Measurements from ENCODE around the gene MACROD1. TPM values are rescaled to one million over a fixed set of nuclear protein-coding genes. Genes with fewer than 3 reads are reported as not detected.

Gene MACROD1
- total RNA-seq, 4 donors from 2014 or later, result 10.4 to 31.5 (median 19.5) TPM

DNA sequence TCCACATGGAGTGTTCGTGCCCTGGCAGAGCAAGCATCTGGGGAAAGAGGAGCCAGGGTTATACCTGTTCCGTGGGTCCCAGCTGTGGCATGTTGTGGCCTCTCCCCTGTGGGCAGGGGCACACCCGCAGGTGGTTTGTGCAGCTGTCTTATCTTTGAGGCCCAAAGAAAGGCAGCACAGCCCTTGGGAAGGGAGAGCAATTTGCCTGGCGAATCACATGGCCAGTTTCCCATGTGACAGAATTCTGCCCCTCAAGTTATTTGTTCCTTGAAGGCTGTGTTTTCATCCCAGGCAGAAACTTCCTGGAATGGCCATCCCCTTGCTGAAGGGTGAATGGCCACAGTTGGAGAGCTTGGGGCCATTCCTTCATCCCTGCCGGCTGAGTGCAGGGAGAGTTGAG is 207.9 kb downstream of the MACROD1 start:
- DNase-seq, result no peak
- TF ChIP-seq, protein P1, sequence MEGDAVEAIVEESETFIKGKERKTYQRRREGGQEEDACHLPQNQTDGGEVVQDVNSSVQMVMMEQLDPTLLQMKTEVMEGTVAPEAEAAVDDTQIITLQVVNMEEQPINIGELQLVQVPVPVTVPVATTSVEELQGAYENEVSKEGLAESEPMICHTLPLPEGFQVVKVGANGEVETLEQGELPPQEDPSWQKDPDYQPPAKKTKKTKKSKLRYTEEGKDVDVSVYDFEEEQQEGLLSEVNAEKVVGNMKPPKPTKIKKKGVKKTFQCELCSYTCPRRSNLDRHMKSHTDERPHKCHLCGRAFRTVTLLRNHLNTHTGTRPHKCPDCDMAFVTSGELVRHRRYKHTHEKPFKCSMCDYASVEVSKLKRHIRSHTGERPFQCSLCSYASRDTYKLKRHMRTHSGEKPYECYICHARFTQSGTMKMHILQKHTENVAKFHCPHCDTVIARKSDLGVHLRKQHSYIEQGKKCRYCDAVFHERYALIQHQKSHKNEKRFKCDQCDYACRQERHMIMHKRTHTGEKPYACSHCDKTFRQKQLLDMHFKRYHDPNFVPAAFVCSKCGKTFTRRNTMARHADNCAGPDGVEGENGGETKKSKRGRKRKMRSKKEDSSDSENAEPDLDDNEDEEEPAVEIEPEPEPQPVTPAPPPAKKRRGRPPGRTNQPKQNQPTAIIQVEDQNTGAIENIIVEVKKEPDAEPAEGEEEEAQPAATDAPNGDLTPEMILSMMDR (IDR thresholded peaks at IDR 0.05), result no peak
- TF ChIP-seq POLR2A (IDR thresholded peaks at IDR 0.05), result no peak
- no peaks in the 10 kb centered on the region for H3K9me3 ChIP-seq
- H3K4me3 ChIP-seq, result no peak overlapping the region
- WGBS, 2 donors, result 28% methylated on average over 4 of the region's 5 CpGs; no CpG with 5 or more reads in 1 of the 2 donors
- intact Hi-C loops (cut with DNase I), result no loop called here
- H3K27me3 ChIP-seq, result no peaks in the 10 kb centered on the region
- peaks cover 0 to 36% (median 17%) of the 10 kb centered on the region in 3 donors for H3K36me3 ChIP-seq
- H3K4me1 ChIP-seq, result peaks cover 11 to 60% (median 18%) of the 10 kb centered on the region in 3 donors
- H3K27ac ChIP-seq, result no peak overlapping the region

DNA sequence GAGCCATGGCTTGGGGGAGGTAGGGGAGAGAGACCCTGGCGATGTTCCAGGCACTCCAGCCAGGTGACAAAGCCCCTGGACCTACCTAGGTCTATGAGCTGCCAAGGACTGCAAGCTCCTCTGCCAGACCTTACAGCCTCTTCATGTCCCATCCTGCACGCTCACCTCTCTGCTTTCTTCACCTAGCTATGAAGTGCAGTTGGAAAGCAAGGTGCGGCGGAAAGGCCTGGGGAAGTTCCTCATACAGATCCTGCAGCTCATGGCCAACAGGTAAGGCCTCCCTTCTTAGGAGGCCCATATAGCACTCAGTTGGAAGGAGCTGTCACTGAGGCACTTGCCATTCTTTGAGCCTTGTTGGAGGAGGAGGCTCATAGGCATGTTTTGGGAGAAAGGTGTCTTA is 213.3 kb downstream of the MACROD1 start:
- peak overlapping the region; percentile 68 to 86 (median 80) for H3K27ac ChIP-seq
- H3K4me1 ChIP-seq, result peaks cover 2 to 40% (median 6%) of the 10 kb centered on the region in 3 donors
- H3K4me3 ChIP-seq, result peak overlapping the region in 2 of 4 donors; percentile 0 to 3
- DNase-seq, result no peak
- H3K36me3 ChIP-seq, result peaks cover 0 to 73% (median 17%) of the 10 kb centered on the region in 3 donors
- WGBS, 2 donors, result 0 to 71% methylated on average over 3 to 4 of the region's 4 CpGs
- no peaks in the 10 kb centered on the region for H3K9me3 ChIP-seq
- intact Hi-C loops (cut with DNase I), result no loop called here
- H3K27me3 ChIP-seq, result no peaks in the 10 kb centered on the region
- no peak for TF ChIP-seq POLR2A (IDR thresholded peaks at IDR 0.05)

DNA sequence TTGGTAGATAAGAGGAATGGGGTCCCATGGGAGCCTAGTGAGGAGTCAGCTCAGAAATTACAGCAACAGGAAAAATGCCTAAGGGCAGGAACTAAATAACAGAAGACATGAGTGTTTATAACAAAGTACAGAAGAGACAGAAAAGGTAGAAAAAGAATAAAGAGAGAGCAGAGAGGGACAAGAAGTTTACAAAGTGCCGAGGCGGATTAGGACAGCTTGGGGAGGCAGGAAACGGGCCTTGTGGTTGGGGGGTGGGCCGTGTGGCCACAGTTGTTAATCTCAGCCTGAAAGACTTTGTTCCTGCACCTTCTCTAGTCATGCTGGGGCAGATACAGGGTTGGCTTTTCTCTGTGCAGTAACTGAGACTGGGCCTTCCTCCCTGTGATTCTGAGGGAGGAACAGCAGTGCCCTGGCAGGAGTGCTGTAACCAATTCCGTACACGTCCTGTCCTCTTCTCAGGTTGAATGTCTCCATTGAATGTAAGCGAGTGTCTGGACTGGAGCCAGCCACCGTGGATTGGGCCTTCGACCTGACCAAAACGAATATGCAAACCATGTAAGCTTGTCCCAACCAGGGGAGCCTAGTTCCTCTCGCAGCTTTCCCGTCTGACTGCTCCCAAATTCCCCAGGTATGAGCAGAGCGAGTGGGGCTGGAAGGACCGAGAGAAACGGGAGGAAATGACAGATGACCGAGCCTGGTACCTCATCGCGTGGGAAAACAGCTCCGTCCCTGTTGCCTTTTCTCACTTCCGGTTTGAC is 214.0 kb downstream of the MACROD1 start:
- DNase-seq, result no peak
- peaks cover 0 to 34% (median 6%) of the 10 kb centered on the region in 3 donors for H3K4me1 ChIP-seq
- peak overlapping the region; percentile 68 to 86 (median 80) for H3K27ac ChIP-seq
- TF ChIP-seq, protein P1 (IDR thresholded peaks at IDR 0.05), result peak in 1 of 6 experiments; percentile 2
- TF ChIP-seq POLR2A (IDR thresholded peaks at IDR 0.05), result no peak
- H3K36me3 ChIP-seq, result peaks cover 0 to 79% (median 17%) of the 10 kb centered on the region in 3 donors
- H3K4me3 ChIP-seq, result peak overlapping the region in 2 of 4 donors; percentile 0 to 3
- H3K27me3 ChIP-seq, result no peaks in the 10 kb centered on the region
- intact Hi-C loops (cut with DNase I), result no loop called here
- 13 to 27% methylated on average over 15 to 19 of the region's 20 CpGs for WGBS, 2 donors
- H3K9me3 ChIP-seq, result no peaks in the 10 kb centered on the region

Small RNA genes lying within 50 kb of the gene (small RNA-seq; reads per million reads assigned to genes)
- 0 to 0.35 (median 0.07) reads per million in 4 donors for gene RNU6-45P

Other genes starting within 250 kb of the MACROD1 start
- gene RCOR2, start 248.9 kb downstream of the MACROD1 start, total RNA-seq, result under 1 TPM in 3 of 4 donors, not detected in 1; 0.19 to 0.49 (median 0.22) TPM
- 10 to 100 TPM in 3 of 4 donors, 1 to 10 TPM in 1; 9.8 to 13.2 (median 11.2) TPM for gene NAA40, start 227.1 kb downstream of the MACROD1 start, total RNA-seq
- 100 to 1,000 TPM; 417 to 745 (median 637) TPM for gene COX8A, start 191.5 kb downstream of the MACROD1 start, total RNA-seq
- gene OTUB1, start 179.7 kb downstream of the MACROD1 start, total RNA-seq, result 10 to 100 TPM; 82.0 to 97.3 (median 89.7) TPM
- gene FLRT1, start 130.2 kb downstream of the MACROD1 start, total RNA-seq, result under 1 TPM in 3 of 4 donors, not detected in 1; 0.06 to 0.19 (median 0.08) TPM
- 100 to 1,000 TPM in 2 of 4 donors, 10 to 100 TPM in 2; 81.6 to 116 (median 104) TPM for gene STIP1, start 20.1 kb upstream of the MACROD1 start, total RNA-seq
- gene FERMT3, start 40.6 kb upstream of the MACROD1 start, total RNA-seq, result 10 to 100 TPM in 2 of 4 donors, 1 to 10 TPM in 2; 3.8 to 16.9 (median 10.6) TPM
- 10 to 100 TPM; 23.9 to 68.7 (median 45.8) TPM for gene TRPT1, start 60.1 kb upstream of the MACROD1 start, total RNA-seq
- gene NUDT22, start 60.2 kb upstream of the MACROD1 start, total RNA-seq, result 10 to 100 TPM; 44.0 to 60.1 (median 50.7) TPM
- 10 to 100 TPM in 3 of 4 donors, 1 to 10 TPM in 1; 8.9 to 27.1 (median 16.8) TPM for gene DNAJC4, start 64.4 kb upstream of the MACROD1 start, total RNA-seq
- gene VEGFB, start 68.5 kb upstream of the MACROD1 start, total RNA-seq, result 10 to 100 TPM; 18.0 to 50.5 (median 30.9) TPM
- 10 to 100 TPM; 50.7 to 89.6 (median 56.0) TPM for gene FKBP2, start 75.0 kb upstream of the MACROD1 start, total RNA-seq
- 100 to 1,000 TPM; 137 to 279 (median 203) TPM for gene PPP1R14B, start 80.8 kb upstream of the MACROD1 start, total RNA-seq
- gene PLCB3, start 85.4 kb upstream of the MACROD1 start, total RNA-seq, result 10 to 100 TPM; 29.8 to 54.5 (median 42.4) TPM
- 10 to 100 TPM; 49.4 to 86.5 (median 72.9) TPM for gene BAD, start 118.6 kb upstream of the MACROD1 start, total RNA-seq
- 10 to 100 TPM; 17.5 to 19.9 (median 19.2) TPM for gene GPR137, start 119.7 kb upstream of the MACROD1 start, total RNA-seq
- gene KCNK4, start 125.2 kb upstream of the MACROD1 start, total RNA-seq, result not detected
- gene CATSPERZ, start 134.2 kb upstream of the MACROD1 start, total RNA-seq, result not detected
- 100 to 1,000 TPM in 2 of 4 donors, 10 to 100 TPM in 2; 81.9 to 131 (median 99.7) TPM for gene ESRRA, start 139.4 kb upstream of the MACROD1 start, total RNA-seq
- gene TRMT112, start 151.4 kb upstream of the MACROD1 start, total RNA-seq, result 100 to 1,000 TPM; 202 to 248 (median 211) TPM
- 100 to 1,000 TPM; 309 to 602 (median 476) TPM for gene PRDX5, start 152.0 kb upstream of the MACROD1 start, total RNA-seq
- gene CCDC88B, start 174.1 kb upstream of the MACROD1 start, total RNA-seq, result 10 to 100 TPM in 3 of 4 donors, 1 to 10 TPM in 1; 7.4 to 14.9 (median 13.7) TPM
- 10 to 100 TPM; 28.6 to 69.8 (median 55.0) TPM for gene RPS6KA4, start 193.0 kb upstream of the MACROD1 start, total RNA-seq